Activated naive CD4-positive, alpha-beta T cell treated with anti-CD3 and anti-CD28 coated beads, Interleukin-2, amount 50 U/mL, for 24 hours (primary cell): ENCODE measurements around the gene FBXW9.
A peak's percentile ranks its signal among the peaks of the same experiment; 100 is the strongest.
"Not testable (repeated sequence)": the region's sequence is repeated elsewhere in the genome, so short reads cannot be mapped to it uniquely, and the experiment has no call there.

ENCODE experiments used
- H3K27ac Mint-ChIP-seq: one replicate; pipeline ENCODE4 v1.8.0; 2021; ENCODE audit warnings: mild to moderate bottlenecking, mixed read lengths
- H3K27me3 Mint-ChIP-seq: one replicate; pipeline ENCODE4 v1.8.0; 2021; ENCODE audit warnings: mixed read lengths
- H3K36me3 Mint-ChIP-seq: one replicate; pipeline ENCODE4 v1.8.0; 2021; ENCODE audit warnings: mixed read lengths
- H3K4me1 Mint-ChIP-seq: one replicate; pipeline ENCODE4 v1.8.0; 2021; ENCODE audit warnings: mixed read lengths
- H3K4me3 Mint-ChIP-seq: one replicate; pipeline ENCODE4 v1.8.0; 2021; ENCODE audit warnings: mild to moderate bottlenecking, mixed read lengths
- H3K9me3 Mint-ChIP-seq: one replicate; pipeline ENCODE4 v1.8.0; 2021; ENCODE audit warnings: mixed read lengths

Gene FBXW9

GRCh38 chr19:12721656-12722565 lies 25.5 kb upstream of the FBXW9 start:
- H3K36me3 Mint-ChIP-seq: peaks cover 11% of the 10 kb centered on the region

GRCh38 chr19:12720851-12721655 lies 24.6 kb upstream of the FBXW9 start:
- peak overlapping the region; percentile 91 for H3K4me3 Mint-ChIP-seq
- H3K36me3 Mint-ChIP-seq: peaks cover 13% of the 10 kb centered on the region
- peak overlapping the region; percentile 83 for H3K27ac Mint-ChIP-seq
- no peaks in the 10 kb centered on the region for H3K27me3 Mint-ChIP-seq
- peaks cover 33% of the 10 kb centered on the region for H3K4me1 Mint-ChIP-seq
- no peaks in the 10 kb centered on the region for H3K9me3 Mint-ChIP-seq

More at GRCh38 chr19:12721656-12722565, 25.5 kb upstream of the FBXW9 start:
- Mint-ChIP-seq H3K27me3 (no peaks in the 10 kb centered on the region), H3K9me3 (no peaks in the 10 kb centered on the region), H3K27ac (peak overlapping the region; percentile 77), H3K4me1 (peaks cover 38% of the 10 kb centered on the region), H3K4me3 (peak overlapping the region; percentile 98)

GRCh38 chr19:12720296-12720695 lies 23.9 kb upstream of the FBXW9 start:
- Mint-ChIP-seq H3K9me3 (no peaks in the 10 kb centered on the region), H3K4me3 (peak overlapping the region; percentile 91), H3K27me3 (no peaks in the 10 kb centered on the region), H3K27ac (peak overlapping the region; percentile 83), H3K36me3 (peaks cover 13% of the 10 kb centered on the region), H3K4me1 (peaks cover 33% of the 10 kb centered on the region)

GRCh38 chr19:12715929-12716328 lies 19.5 kb upstream of the FBXW9 start:
- Mint-ChIP-seq H3K27me3 (no peaks in the 10 kb centered on the region), H3K4me1 (peaks cover 17% of the 10 kb centered on the region), H3K27ac (peak overlapping the region; percentile 12), H3K36me3 (peaks cover 6% of the 10 kb centered on the region), H3K9me3 (no peaks in the 10 kb centered on the region), H3K4me3 (no peak overlapping the region)

- H3K4me1 Mint-ChIP-seq: peaks cover 11% of the 10 kb centered on the region
- no peak overlapping the region for H3K4me3 Mint-ChIP-seq
- H3K27me3 Mint-ChIP-seq: no peaks in the 10 kb centered on the region
- H3K36me3 Mint-ChIP-seq: peaks cover 8% of the 10 kb centered on the region
- H3K9me3 Mint-ChIP-seq: no peaks in the 10 kb centered on the region
- H3K27ac Mint-ChIP-seq: no peak overlapping the region
Observed at GRCh38 chr19:12715102-12715501, 18.7 kb upstream of the FBXW9 start.

- H3K27ac Mint-ChIP-seq, H3K36me3 Mint-ChIP-seq, H3K27me3 Mint-ChIP-seq, H3K9me3 Mint-ChIP-seq, H3K4me3 Mint-ChIP-seq, H3K4me1 Mint-ChIP-seq: not testable (repeated sequence)
Observed at GRCh38 chr19:12713304-12713703, 16.9 kb upstream of the FBXW9 start.

GRCh38 chr19:12712077-12712476 lies 15.6 kb upstream of the FBXW9 start:
- H3K27me3 Mint-ChIP-seq, H3K9me3 Mint-ChIP-seq, H3K4me3 Mint-ChIP-seq, H3K27ac Mint-ChIP-seq, H3K4me1 Mint-ChIP-seq, H3K36me3 Mint-ChIP-seq: not testable (repeated sequence)

GRCh38 chr19:12711187-12711586 lies 14.8 kb upstream of the FBXW9 start:
- peaks cover 7% of the 10 kb centered on the region for H3K36me3 Mint-ChIP-seq
- no peak overlapping the region for H3K27ac Mint-ChIP-seq
- no peaks in the 10 kb centered on the region for H3K27me3 Mint-ChIP-seq
- H3K4me3 Mint-ChIP-seq: no peak overlapping the region
- no peaks in the 10 kb centered on the region for H3K9me3 Mint-ChIP-seq
- H3K4me1 Mint-ChIP-seq: no peaks in the 10 kb centered on the region

GRCh38 chr19:12708641-12709040 lies 12.2 kb upstream of the FBXW9 start:
- H3K9me3 Mint-ChIP-seq: no peaks in the 10 kb centered on the region

GRCh38 chr19:12706332-12706718 lies 9.9 kb upstream of the FBXW9 start:
- no peaks in the 10 kb centered on the region for H3K27me3 Mint-ChIP-seq
- H3K4me3 Mint-ChIP-seq: no peak overlapping the region
- H3K9me3 Mint-ChIP-seq: no peaks in the 10 kb centered on the region
- no peaks in the 10 kb centered on the region for H3K4me1 Mint-ChIP-seq
- no peak overlapping the region for H3K27ac Mint-ChIP-seq
- H3K36me3 Mint-ChIP-seq: peaks cover 11% of the 10 kb centered on the region

More at GRCh38 chr19:12708641-12709040, 12.2 kb upstream of the FBXW9 start:
- Mint-ChIP-seq H3K27me3 (no peaks in the 10 kb centered on the region), H3K27ac (no peak overlapping the region), H3K36me3 (peaks cover 5% of the 10 kb centered on the region), H3K4me3 (no peak overlapping the region), H3K4me1 (no peaks in the 10 kb centered on the region)

- Mint-ChIP-seq H3K9me3 (no peaks in the 10 kb centered on the region), H3K36me3 (peaks cover 11% of the 10 kb centered on the region), H3K27ac (no peak overlapping the region), H3K4me3 (no peak overlapping the region), H3K27me3 (no peaks in the 10 kb centered on the region), H3K4me1 (no peaks in the 10 kb centered on the region)
Observed at GRCh38 chr19:12705654-12706331, 9.4 kb upstream of the FBXW9 start.

- no peaks in the 10 kb centered on the region for H3K4me1 Mint-ChIP-seq
- H3K36me3 Mint-ChIP-seq: peaks cover 8% of the 10 kb centered on the region
- no peak overlapping the region for H3K27ac Mint-ChIP-seq
- H3K4me3 Mint-ChIP-seq: no peak overlapping the region
- no peaks in the 10 kb centered on the region for H3K27me3 Mint-ChIP-seq
- no peaks in the 10 kb centered on the region for H3K9me3 Mint-ChIP-seq
Observed at GRCh38 chr19:12705169-12705568, 8.7 kb upstream of the FBXW9 start.

GRCh38 chr19:12703046-12703445 lies 6.6 kb upstream of the FBXW9 start:
- Mint-ChIP-seq H3K4me3 (no peak overlapping the region), H3K27me3 (no peaks in the 10 kb centered on the region), H3K27ac (peak overlapping the region; percentile 30), H3K36me3 (peaks cover 8% of the 10 kb centered on the region), H3K4me1 (peaks cover 6% of the 10 kb centered on the region), H3K9me3 (no peaks in the 10 kb centered on the region)

- H3K4me3 Mint-ChIP-seq: no peak overlapping the region
- peaks cover 8% of the 10 kb centered on the region for H3K36me3 Mint-ChIP-seq
- no peaks in the 10 kb centered on the region for H3K9me3 Mint-ChIP-seq
- H3K27ac Mint-ChIP-seq: no peak overlapping the region
- H3K4me1 Mint-ChIP-seq: peaks cover 10% of the 10 kb centered on the region
- H3K27me3 Mint-ChIP-seq: no peaks in the 10 kb centered on the region
Observed at GRCh38 chr19:12701596-12702282, 5.3 kb upstream of the FBXW9 start.

- Mint-ChIP-seq H3K4me1 (peaks cover 13% of the 10 kb centered on the region), H3K4me3 (peak overlapping the region; percentile 77), H3K27ac (no peak overlapping the region), H3K9me3 (no peaks in the 10 kb centered on the region), H3K36me3 (peaks cover 6% of the 10 kb centered on the region), H3K27me3 (no peaks in the 10 kb centered on the region)
Observed at GRCh38 chr19:12698138-12698537, 1.7 kb upstream of the FBXW9 start.
